Measurements from ENCODE around the gene DNAAF3.

DNAAF3 gene

DNA sequence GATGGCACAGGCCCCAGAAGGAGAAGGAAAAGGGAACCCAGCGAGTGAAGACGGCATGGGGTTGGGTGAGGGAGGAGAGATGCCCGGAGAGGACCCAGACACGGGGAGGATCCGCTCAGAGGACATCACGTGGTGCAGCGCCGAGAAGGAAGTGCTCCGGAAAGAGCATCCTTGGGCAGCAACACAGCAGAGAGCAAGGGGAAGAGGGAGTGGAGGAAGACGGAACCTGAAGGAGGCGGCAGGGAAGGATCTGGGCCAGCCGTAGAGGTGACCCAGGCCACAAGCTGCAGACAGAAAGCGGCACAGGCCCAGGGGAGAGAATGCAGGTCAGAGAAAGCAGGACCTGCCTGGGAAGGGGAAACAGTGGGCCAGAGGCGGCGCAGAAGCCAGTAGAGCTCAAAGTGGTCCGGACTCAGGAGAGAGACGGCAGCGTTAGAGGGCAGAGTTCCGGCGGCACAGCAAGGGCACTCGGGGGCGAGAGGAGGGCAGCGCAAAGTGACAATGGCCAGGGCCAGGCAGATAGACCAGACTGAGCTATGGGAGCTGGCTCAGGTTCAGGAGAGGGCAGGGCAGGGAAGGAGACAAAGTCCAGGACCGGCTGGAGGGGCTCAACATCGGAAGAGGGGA lies 50.1 kb downstream of the DNAAF3 start:
- Histone ChIP-seq H3K4me1 (ENCODE audit: control insufficient read depth, insufficient read depth, low read length, poor library complexity, severe bottlenecking) (peaks cover 22% of the 10 kb centered on the region), H3K4me3 (ENCODE audit: insufficient read depth, low read depth, low read length, poor library complexity, severe bottlenecking) (peak overlapping the region; percentile 70), H3K27ac (ENCODE audit: insufficient read depth, low read length, poor library complexity, severe bottlenecking) (peak overlapping the region; percentile 71), H3K27me3 (replicated peaks; ENCODE audit: control insufficient read depth, insufficient read depth, low read length, poor library complexity, severe bottlenecking) (no peaks in the 10 kb centered on the region), H3K9me3 (ENCODE audit: control insufficient read depth, low read length) (no peaks in the 10 kb centered on the region), H3K36me3 (ENCODE audit: control insufficient read depth, insufficient read depth, low read length) (peaks cover 15% of the 10 kb centered on the region)
- peak; percentile 17 to 51 (median 25) for DNase-seq

DNA sequence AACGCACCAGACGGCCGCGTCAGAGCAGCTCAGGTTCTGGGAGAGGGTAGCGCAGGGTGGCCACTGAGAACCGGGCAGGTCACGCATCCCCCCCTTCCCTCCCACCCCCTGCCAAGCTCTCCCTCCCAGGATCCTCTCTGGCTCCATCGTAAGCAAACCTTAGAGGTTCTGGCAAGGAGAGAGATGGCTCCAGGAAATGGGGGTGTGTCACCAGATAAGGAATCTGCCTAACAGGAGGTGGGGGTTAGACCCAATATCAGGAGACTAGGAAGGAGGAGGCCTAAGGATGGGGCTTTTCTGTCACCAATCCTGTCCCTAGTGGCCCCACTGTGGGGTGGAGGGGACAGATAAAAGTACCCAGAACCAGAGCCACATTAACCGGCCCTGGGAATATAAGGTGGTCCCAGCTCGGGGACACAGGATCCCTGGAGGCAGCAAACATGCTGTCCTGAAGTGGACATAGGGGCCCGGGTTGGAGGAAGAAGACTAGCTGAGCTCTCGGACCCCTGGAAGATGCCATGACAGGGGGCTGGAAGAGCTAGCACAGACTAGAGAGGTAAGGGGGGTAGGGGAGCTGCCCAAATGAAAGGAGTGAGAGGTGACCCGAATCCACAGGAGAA lies 50.9 kb downstream of the DNAAF3 start:
- Histone ChIP-seq H3K4me1 (ENCODE audit: control insufficient read depth, insufficient read depth, low read length, poor library complexity, severe bottlenecking) (peaks cover 22% of the 10 kb centered on the region), H3K27me3 (replicated peaks; ENCODE audit: control insufficient read depth, insufficient read depth, low read length, poor library complexity, severe bottlenecking) (no peaks in the 10 kb centered on the region), H3K9me3 (ENCODE audit: control insufficient read depth, low read length) (no peaks in the 10 kb centered on the region), H3K36me3 (ENCODE audit: control insufficient read depth, insufficient read depth, low read length) (peaks cover 17% of the 10 kb centered on the region), H3K4me3 (ENCODE audit: insufficient read depth, low read depth, low read length, poor library complexity, severe bottlenecking) (peak overlapping the region; percentile 70), H3K27ac (ENCODE audit: insufficient read depth, low read length, poor library complexity, severe bottlenecking) (peak overlapping the region; percentile 71)
- DNase-seq: no peak

DNA sequence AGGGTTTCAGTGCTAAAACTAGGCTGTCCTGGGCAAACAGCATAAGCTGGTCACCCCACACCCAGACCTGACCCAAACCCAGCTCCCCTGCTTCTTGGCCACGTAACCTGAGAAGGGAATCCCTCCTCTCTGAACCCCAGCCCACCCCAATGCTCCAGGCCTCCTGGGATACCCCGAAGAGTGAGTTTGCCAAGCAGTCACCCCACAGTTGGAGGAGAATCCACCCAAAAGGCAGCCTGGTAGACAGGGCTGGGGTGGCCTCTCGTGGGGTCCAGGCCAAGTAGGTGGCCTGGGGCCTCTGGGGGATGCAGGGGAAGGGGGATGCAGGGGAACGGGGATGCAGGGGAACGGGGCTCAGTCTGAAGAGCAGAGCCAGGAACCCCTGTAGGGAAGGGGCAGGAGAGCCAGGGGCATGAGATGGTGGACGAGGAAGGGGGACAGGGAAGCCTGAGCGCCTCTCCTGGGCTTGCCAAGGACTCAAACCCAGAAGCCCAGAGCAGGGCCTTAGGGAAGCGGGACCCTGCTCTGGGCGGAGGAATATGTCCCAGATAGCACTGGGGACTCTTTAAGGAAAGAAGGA lies 51.8 kb downstream of the DNAAF3 start:
- peaks cover 22% of the 10 kb centered on the region for H3K4me1 ChIP-seq (ENCODE audit: control insufficient read depth, insufficient read depth, low read length, poor library complexity, severe bottlenecking)
- DNase-seq: no peak
- H3K4me3 ChIP-seq (ENCODE audit: insufficient read depth, low read depth, low read length, poor library complexity, severe bottlenecking): no peak overlapping the region
- no peaks in the 10 kb centered on the region for H3K9me3 ChIP-seq (ENCODE audit: control insufficient read depth, low read length)
- no peak overlapping the region for H3K27ac ChIP-seq (ENCODE audit: insufficient read depth, low read length, poor library complexity, severe bottlenecking)
- peaks cover 21% of the 10 kb centered on the region for H3K36me3 ChIP-seq (ENCODE audit: control insufficient read depth, insufficient read depth, low read length)
- no peaks in the 10 kb centered on the region for H3K27me3 ChIP-seq (replicated peaks; ENCODE audit: control insufficient read depth, insufficient read depth, low read length, poor library complexity, severe bottlenecking)

DNA sequence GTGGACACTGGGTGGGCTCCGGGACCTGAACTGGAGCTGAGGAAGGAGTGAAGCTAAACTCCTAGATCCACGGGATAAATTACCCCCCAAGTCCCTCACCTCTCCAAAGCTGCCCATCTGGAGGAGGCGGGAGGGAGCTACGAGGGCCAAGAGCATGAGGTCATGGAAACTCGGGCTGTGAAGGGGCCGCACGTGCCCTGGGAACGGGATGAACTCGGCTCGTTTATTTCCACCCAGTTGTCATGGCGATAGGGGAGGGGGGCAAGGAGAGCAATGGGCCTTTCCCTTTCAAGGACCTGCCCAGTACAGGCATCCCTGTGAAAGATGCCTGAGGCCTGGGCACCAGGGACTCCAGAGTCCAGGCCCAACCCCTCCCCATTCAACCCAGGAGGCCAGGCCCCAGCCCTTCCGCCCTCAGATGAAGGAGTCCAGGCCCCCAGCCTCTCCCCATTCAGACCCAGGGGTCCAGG lies 52.8 kb downstream of the DNAAF3 start:
- no peak for DNase-seq
- Histone ChIP-seq H3K27me3 (replicated peaks; ENCODE audit: control insufficient read depth, insufficient read depth, low read length, poor library complexity, severe bottlenecking) (no peaks in the 10 kb centered on the region), H3K36me3 (ENCODE audit: control insufficient read depth, insufficient read depth, low read length) (peaks cover 29% of the 10 kb centered on the region), H3K4me1 (ENCODE audit: control insufficient read depth, insufficient read depth, low read length, poor library complexity, severe bottlenecking) (peaks cover 20% of the 10 kb centered on the region), H3K9me3 (ENCODE audit: control insufficient read depth, low read length) (no peaks in the 10 kb centered on the region), H3K4me3 (ENCODE audit: insufficient read depth, low read depth, low read length, poor library complexity, severe bottlenecking) (no peak overlapping the region), H3K27ac (ENCODE audit: insufficient read depth, low read length, poor library complexity, severe bottlenecking) (no peak overlapping the region)

DNA sequence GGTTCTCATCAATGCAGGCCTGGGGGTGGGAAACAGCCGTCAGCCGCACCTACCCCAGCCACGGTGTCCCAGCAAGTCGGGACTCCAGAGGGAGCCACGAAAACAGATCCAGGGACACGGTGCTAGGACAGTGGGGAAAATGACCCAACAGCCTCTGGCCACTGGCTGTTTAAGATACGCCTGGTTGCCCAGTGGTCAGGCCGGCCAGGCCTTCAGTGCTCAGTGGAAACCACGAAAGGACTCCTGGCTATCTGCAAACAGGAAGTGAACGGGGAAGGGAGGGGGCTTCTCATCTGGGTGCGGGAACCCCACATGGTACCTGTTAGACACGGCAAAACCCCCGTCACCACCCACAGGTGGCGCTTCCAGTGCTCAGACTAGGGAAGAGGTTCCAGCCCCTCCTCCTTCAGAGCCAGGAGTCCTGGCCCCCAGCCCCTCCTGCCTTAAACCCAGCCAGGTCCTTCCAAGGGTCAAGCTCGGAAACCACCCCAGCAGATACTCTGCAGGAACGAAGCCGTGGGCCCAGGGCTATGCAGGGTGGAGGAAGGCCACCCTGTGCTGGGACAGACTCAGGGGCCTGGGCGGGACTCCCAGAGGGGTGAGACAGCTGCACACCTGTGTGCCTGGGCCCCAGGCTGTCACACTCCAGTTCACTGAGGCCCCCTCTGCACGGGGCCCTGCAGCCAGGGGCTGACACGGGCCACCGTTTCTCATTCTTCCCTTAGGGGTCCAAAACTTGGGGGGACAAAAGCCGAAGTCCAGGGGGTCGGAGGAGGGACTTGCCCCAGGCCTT lies 53.4 kb downstream of the DNAAF3 start:
- H3K4me3 ChIP-seq (ENCODE audit: insufficient read depth, low read depth, low read length, poor library complexity, severe bottlenecking): no peak overlapping the region
- H3K36me3 ChIP-seq (ENCODE audit: control insufficient read depth, insufficient read depth, low read length): peaks cover 29% of the 10 kb centered on the region
- no peak overlapping the region for H3K27ac ChIP-seq (ENCODE audit: insufficient read depth, low read length, poor library complexity, severe bottlenecking)
- H3K9me3 ChIP-seq (ENCODE audit: control insufficient read depth, low read length): no peaks in the 10 kb centered on the region
- no peak for DNase-seq
- no peaks in the 10 kb centered on the region for H3K27me3 ChIP-seq (replicated peaks; ENCODE audit: control insufficient read depth, insufficient read depth, low read length, poor library complexity, severe bottlenecking)
- peaks cover 14% of the 10 kb centered on the region for H3K4me1 ChIP-seq (ENCODE audit: control insufficient read depth, insufficient read depth, low read length, poor library complexity, severe bottlenecking)

DNA sequence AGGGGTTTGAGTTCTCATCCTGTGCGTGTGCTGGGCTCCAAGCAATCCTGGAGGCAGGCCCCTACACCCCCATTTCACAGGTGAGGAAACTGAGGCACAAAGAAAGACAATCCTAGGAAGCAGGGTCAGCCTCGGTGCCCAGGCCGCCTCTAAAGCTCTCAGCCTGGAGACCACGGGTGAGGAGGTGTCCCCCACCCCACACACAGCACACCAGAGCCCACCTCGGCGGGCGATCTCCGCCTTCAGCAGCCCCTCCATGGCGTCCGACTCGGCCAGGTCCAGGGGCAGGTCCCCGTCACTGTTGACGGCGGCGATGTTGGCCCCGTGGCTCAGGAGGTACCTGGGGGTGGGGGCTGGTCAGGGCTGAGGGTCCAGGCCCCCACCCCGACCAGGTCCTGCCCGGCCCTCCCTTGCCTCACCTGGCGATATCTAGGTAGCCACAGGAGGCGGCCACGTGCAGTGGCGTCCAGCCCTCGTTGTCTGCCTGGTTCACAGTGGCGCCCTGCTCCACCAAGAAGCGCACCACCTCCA lies 54.1 kb downstream of the DNAAF3 start:
- DNase-seq: no peak
- Histone ChIP-seq H3K36me3 (ENCODE audit: control insufficient read depth, insufficient read depth, low read length) (peaks cover 29% of the 10 kb centered on the region), H3K27me3 (replicated peaks; ENCODE audit: control insufficient read depth, insufficient read depth, low read length, poor library complexity, severe bottlenecking) (no peaks in the 10 kb centered on the region), H3K9me3 (ENCODE audit: control insufficient read depth, low read length) (no peaks in the 10 kb centered on the region), H3K4me3 (ENCODE audit: insufficient read depth, low read depth, low read length, poor library complexity, severe bottlenecking) (no peak overlapping the region), H3K27ac (ENCODE audit: insufficient read depth, low read length, poor library complexity, severe bottlenecking) (no peak overlapping the region), H3K4me1 (ENCODE audit: control insufficient read depth, insufficient read depth, low read length, poor library complexity, severe bottlenecking) (peaks cover 12% of the 10 kb centered on the region)

DNA sequence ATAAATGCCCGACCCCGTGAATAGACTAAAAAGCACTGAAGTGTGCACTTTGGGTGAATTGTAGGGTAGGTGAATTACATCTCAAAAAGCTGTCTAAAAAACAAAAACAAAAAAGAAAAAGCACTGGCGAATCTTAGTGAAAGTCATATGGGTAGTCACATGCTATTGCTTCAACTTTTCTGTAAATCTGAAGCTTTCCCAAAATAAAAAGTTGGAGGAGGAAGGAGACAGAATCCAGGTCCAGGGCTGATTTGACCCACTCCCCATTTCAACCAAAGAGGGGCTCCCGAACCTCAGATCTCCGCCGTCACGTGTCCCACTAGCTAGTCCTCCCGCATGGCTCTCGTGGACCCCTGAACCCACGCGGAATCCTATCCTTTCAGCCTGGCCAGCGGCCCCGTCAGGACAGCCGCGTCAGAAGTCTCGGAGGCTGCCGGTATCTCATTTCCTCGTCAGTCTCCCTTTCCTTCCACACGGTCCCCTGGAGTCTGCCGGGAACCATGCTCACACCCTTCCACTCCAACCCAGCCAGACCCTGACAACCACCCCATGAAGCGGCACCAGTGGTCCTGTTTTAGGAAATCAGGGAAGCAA lies 55.1 kb downstream of the DNAAF3 start:
- H3K27ac ChIP-seq (ENCODE audit: insufficient read depth, low read length, poor library complexity, severe bottlenecking): no peak overlapping the region
- peaks cover 8% of the 10 kb centered on the region for H3K4me1 ChIP-seq (ENCODE audit: control insufficient read depth, insufficient read depth, low read length, poor library complexity, severe bottlenecking)
- H3K36me3 ChIP-seq (ENCODE audit: control insufficient read depth, insufficient read depth, low read length): peaks cover 29% of the 10 kb centered on the region
- no peak overlapping the region for H3K4me3 ChIP-seq (ENCODE audit: insufficient read depth, low read depth, low read length, poor library complexity, severe bottlenecking)
- no peaks in the 10 kb centered on the region for H3K27me3 ChIP-seq (replicated peaks; ENCODE audit: control insufficient read depth, insufficient read depth, low read length, poor library complexity, severe bottlenecking)
- no peaks in the 10 kb centered on the region for H3K9me3 ChIP-seq (ENCODE audit: control insufficient read depth, low read length)
- no peak for DNase-seq

DNA sequence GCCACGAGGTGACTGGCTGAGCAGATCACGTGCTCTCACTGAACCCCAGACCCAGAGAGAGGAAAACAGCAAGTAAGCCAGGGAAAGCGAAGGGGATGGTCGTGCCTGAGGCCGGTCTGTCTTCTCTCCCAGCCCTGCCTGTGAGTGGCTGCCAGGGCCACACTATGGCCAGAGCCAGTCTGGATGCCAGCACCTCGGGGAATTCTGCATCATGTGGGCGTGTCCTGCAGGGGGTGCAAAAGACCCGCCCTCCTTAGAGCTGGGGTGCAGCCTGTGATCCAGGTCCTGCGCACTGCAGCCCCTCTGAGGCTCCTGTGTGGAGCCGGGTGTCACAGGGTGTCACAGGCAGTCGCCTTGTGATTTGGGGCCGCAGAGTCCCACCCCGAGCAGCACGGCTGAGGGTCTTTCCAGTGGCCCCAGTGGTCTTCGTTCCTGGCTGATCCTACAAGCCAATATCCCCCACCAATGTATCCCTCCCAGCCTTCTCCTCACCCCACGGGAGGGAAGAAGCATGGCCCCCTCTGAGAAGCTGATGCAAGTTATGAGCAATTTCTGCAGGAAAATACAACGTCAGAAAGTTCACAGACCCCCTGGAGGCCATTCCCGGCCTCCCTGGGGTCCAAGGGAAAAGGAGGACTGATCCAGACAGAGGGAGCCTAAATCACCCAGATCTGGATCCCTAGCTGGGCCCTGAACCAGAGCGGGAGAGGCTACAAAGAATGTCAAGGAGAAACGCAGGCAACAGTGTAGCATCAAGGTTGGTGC lies 56.7 kb downstream of the DNAAF3 start:
- H3K27me3 ChIP-seq (replicated peaks; ENCODE audit: control insufficient read depth, insufficient read depth, low read length, poor library complexity, severe bottlenecking): no peaks in the 10 kb centered on the region
- DNase-seq: no peak
- H3K4me1 ChIP-seq (ENCODE audit: control insufficient read depth, insufficient read depth, low read length, poor library complexity, severe bottlenecking): no peaks in the 10 kb centered on the region
- peaks cover 29% of the 10 kb centered on the region for H3K36me3 ChIP-seq (ENCODE audit: control insufficient read depth, insufficient read depth, low read length)
- H3K4me3 ChIP-seq (ENCODE audit: insufficient read depth, low read depth, low read length, poor library complexity, severe bottlenecking): no peak overlapping the region
- H3K27ac ChIP-seq (ENCODE audit: insufficient read depth, low read length, poor library complexity, severe bottlenecking): no peak overlapping the region
- no peaks in the 10 kb centered on the region for H3K9me3 ChIP-seq (ENCODE audit: control insufficient read depth, low read length)

Measured in effector memory CD4-positive, alpha-beta T cell (primary cell).